Measurements from ENCODE around the gene SLC25A27.
"Not testable (repeated sequence)": the region's sequence is repeated elsewhere in the genome, so short reads cannot be mapped to it uniquely, and the experiment has no call there.

The SLC25A27 gene

GRCh38 chr6:46652603-46653438 is at the start of gene SLC25A27, which contains the start of gene CYP39A1:
Gene SLC25A27 (plus strand): TSS chr6:46652975. CDS start chr6:46653193, 218 bp downstream.
Gene CYP39A1 (minus strand): TSS chr6:46652818. CDS start chr6:46652582, 236 bp downstream.
- no peak for DNase-seq

- DNase-seq = no peak
These were observed 47.5 kb upstream of the SLC25A27 start for GRCh38 chr6:46605091-46605797.

DNA sequence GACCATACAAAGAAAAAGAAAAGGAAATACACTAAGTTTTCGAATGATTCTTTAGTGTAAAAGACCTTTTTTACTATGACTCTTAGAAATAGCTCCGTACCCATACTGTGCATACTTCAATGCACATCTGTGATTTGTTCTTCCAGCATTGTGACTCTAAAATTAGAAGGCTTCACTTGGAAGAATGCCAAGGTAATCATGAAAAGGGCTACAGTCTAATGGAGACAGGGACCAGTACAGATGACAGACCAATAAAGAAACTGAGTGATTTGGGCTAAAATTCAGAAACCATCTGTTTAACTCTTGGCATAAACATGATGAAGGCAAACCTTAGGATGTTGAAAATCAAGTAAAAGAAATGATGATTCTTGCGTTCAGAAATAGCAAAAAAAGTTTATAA is 46.4 kb upstream of the SLC25A27 start:
- no peak for DNase-seq

DNA sequence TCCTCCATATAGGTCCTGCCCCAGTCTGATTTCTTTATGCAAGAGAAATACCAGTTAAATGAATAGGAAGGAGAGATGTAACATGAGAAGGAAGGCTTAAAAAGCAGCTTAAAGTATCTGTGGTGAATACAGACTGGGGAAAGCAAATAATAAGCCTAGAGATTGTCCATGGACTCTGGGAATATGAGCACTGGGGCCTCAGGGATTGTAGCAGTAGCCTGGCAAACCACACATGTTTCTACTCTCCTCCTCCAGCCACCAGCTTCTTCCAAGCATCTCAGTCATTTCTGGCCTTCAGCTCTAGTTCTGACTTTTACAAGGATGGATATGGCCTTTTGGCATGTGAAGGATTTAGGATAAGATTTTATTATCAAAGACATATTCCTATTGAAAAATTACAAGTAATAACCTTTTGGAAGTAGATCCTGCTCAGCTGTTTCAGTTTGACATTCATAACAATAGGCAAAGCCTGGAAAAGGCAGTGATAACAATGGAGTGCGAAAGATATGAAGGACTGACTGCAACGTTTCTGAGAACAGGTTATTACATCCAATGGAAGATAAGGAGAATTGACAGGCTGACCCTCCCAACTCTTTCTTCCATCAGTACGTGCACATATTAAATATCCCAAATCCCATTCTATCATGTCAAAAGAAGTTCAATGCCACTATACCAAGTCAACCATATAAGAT is 41.8 kb upstream of the SLC25A27 start:
- DNase-seq = no peak

DNA sequence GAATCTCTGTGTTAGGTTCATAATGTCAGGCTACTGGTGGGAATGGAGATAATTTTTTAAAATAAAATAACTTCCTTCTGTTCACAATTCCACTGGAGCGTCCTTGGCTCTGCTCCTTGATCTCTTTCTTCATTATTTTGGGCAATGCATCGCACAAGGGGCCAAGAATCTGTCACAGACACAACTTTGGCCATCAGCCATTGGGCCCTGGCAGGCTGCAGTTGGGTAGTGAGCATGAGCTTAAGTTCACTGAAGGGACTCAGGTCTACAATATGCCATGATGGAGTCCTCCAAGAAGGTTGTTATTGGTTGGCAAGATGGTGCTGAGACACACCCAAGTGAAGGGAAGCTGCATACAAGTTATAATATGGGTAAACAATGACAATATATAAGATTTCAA is 40.1 kb upstream of the SLC25A27 start:
- DNase-seq = no peak

DNA sequence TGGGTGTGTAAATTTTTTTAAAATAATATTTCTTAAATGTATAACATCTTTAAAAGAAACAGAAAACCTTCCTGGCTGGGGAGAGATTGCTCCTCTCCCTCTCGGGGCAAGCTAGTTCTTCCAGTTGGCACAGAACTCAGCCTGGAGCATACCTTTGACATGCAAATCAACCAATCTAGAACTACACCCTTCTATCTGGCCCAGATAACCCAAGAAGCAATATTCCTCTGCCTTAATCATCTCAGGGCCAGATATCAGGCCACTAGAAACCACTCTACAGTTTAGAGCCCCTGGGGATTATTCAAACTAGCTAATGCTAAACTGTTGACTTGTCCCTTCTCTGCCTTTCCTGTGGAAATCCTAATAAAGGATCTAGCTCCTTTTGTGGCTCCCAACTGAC is 34.0 kb upstream of the SLC25A27 start:
- no peak for DNase-seq

DNA sequence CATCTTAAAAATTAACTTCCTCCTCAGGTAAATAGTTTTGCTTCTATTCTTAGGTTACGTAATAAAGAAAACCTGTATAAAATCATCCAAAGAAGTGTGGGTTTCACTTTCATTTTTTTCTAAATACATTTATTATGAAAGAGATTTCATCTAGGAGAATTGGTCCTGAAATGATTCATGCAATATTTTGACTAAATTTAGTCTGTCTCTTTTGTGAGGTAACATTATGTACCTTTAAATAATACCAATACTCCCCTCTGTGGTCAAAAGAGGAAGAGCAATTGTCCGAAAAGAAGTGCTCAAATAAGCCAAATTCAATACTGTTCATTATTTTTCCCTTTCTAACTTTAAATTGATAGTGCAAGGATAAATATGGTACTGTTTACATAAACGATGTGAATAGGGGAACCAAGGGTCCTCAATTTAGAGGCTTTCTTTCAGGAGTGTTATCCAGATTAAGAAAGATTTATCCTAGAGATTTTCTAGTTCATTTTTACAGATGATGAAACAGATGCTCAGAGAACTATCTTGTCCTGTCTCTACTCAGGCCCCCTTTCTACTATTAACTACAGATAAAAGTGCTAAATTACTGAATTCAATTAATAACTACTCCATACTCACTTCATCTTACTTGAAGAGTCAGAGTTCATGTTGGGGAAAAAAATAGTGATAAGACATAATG is 26.4 kb upstream of the SLC25A27 start:
- DNase-seq = no peak

- no peak for DNase-seq
These were observed 25.8 kb upstream of the SLC25A27 start for GRCh38 chr6:46626976-46627375.

GRCh38 chr6:46628498-46628897 is 24.3 kb upstream of the SLC25A27 start:
- no peak for DNase-seq

- DNase-seq = no peak
These were observed 23.8 kb upstream of the SLC25A27 start for GRCh38 chr6:46628976-46629375.

DNA sequence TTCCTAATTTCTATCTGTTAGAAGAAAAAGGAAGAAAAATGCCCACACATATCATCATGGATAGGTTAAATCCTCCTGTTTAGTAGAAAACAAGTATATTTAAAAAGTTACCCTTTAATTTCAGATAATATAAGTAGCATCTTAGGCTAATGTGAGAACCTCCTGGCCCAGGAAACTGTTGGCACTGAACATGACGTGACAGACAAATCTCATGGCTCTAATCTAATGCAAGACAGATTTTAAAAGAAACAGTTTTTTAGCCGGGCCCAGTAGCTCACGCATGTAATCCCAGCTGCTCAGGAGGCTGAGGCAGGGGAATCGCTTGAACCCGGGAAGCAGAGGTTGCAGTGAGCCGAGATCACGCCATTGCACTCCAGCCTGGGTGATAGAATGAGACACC is 23.1 kb upstream of the SLC25A27 start:
- no peak for DNase-seq

GRCh38 chr6:46632053-46632452 is 20.7 kb upstream of the SLC25A27 start:
- no peak for DNase-seq

DNA sequence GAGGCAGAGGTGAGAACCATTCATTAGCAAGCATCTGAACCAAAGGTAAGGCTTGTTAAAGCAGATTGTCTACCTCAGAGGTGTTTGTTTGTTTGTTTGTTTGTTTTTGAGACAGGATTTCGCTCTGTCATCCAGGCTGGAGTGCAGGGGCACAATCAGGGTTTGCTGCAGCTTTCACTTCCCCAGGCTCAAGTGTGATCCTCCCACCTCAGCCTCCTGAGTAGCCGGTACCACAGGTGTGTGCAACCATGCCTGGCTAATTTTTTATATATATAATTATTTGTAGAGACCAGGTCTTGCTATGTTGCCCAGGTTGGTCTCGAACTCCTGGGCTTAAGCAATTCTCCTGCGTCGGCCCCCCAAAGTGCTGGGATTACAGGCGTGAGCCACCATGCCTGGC is 17.3 kb upstream of the SLC25A27 start:
- DNase-seq = no peak

DNA sequence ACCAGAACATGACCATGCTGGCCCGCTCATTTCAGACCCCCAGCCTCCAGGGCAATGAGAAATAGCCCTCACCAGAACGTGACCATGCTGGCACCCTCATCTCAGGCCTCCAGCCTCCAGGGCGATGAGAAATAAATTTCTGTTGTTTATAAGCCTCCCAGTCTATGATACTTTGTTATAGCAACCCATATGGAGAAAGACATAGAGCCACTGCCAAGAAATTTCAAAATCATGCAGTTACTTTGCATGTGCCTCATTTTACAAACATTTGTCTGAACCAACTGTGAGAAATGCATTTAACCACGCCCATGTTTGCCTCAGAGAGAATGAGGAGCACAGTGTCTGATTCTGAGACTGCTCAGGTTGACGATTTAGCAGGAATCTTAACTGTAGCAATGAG is 15.6 kb upstream of the SLC25A27 start:
- DNase-seq = no peak

- DNase-seq = no peak
These were observed 14.8 kb upstream of the SLC25A27 start for GRCh38 chr6:46637933-46638332.

DNA sequence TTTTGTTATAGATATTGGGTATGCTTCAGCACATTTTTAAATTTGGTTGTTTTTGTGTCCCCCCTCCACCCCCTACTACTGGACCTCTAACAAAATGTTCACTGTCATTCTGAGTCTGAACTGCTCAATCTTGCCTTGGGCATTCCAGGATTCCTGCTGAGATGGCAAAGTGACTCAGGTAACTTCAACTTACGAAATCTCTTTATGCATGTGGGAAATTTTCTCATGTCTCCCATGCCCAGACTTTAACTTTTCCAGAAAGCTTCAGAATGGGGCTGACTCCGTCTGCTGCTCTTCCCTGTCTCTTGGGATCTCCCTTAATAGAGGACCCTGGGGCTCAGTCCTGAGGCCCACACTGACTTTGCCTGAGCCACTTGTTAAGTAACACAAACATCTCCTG is 14.1 kb upstream of the SLC25A27 start:
- DNase-seq = no peak

GRCh38 chr6:46642928-46643751 is 9.6 kb upstream of the SLC25A27 start:
- no peak for DNase-seq

DNA sequence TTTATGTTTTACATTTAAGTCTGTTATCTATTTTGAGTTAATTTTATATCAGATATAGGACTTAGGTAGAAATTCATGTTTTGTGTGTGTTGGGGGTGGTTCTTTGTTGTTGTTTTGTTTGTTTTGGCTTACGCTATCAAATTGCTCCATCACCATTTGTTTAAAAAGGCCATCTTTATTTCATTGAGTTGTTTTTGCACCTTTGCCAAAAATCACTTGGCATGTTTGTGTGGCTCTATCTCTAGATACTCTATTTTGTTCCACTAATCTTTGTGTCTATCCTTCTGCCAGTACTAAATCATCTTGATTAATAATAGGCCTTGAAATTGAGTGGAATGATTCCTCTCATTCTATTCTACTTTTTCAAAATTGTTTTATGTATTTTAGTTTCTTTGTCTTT is 7.5 kb upstream of the SLC25A27 start:
- no peak for DNase-seq

DNA sequence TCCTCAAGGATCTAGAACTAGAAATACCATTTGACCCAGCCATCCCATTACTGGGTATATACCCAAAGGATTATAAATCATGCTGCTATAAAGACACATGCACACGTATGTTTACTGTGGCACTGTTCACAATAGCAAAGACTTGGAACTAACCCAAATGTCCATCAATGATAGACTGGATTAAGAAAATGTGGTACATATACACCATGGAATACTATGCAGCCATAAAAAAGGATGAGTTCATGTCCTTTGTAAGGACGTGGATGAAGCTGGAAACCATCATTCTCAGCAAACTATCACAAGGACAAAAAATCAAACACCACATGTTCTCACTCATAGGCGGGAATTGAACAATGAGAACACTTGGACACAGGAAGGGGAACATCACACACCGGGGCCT is 4.7 kb upstream of the SLC25A27 start:
- DNase-seq = not testable (repeated sequence)

GRCh38 chr6:46648869-46649492 is 3.8 kb upstream of the SLC25A27 start:
- DNase-seq = no peak

GRCh38 chr6:46651006-46651405 is 1.8 kb upstream of the SLC25A27 start:
- DNase-seq = no peak

- DNase-seq = no peak
These were observed 959 bp upstream of the SLC25A27 start for GRCh38 chr6:46651816-46652215.

Measured in NK-92 treated with Interleukin-12 subunit alpha and Interleukin-12 subunit beta, amount 100 ng/mL, for 24 hours (cell line).